Liver (tissue), 3 donors: ENCODE data around the gene CPEB2.
"Not testable (repeated sequence)": the region's sequence is repeated elsewhere in the genome, so short reads cannot be mapped to it uniquely, and the experiment has no call there.

Experiments
- HNF4G ChIP-seq: IDR thresholded peaks from 2 replicates; pipeline ENCODE4 v1.6.1; 2016; ENCODE audit warnings: antibody characterized with exemption
- TAF1 ChIP-seq: conservative IDR thresholded peaks from 2 replicates; pipeline ENCODE4 v1.6.1; 2016; ENCODE audit warnings: antibody characterized with exemption, mild to moderate bottlenecking
- TF ChIP-seq, protein P1 (sequence below): fragments of 150-350 bp; IDR thresholded peaks from 2 replicates; pipeline ENCODE4 v1.5.1; 2017; ENCODE audit warnings: improper control_type of control experiment, low read depth, low read length; ENCODE audit not compliant: missing input control
- TF ChIP-seq, protein P2 (sequence below): IDR thresholded peaks from 2 replicates; pipeline ENCODE4 v1.6.1; 2016; ENCODE audit warnings: antibody characterized with exemption, mild to moderate bottlenecking
- TF ChIP-seq, protein P3 (sequence below): IDR thresholded peaks from 2 replicates; pipeline ENCODE4 v1.6.1; 2016; ENCODE audit warnings: antibody characterized with exemption
- donor health status: healthy.
- donor health status: healthy.

DNA sequence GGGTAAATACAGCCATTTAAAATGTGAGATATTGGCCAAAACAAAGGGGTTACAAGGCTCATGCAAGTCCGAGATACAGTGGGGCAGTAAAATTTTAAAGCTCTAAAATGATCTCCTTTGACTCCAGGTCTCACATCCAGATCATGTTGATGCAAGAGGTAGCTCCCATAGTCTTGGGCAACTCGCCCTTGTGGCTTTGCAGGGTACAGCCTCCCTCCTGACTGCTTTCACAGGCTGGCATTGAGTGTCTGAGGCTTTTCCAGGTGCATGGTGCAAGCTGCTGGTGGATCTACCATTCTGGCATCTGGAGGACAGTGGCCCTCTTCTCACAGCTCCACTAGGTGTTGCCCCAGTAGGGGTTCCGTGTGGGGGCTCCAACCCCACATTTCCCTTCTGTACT lies 83.5 kb downstream of the CPEB2 start:
- TF ChIP-seq, protein P1, sequence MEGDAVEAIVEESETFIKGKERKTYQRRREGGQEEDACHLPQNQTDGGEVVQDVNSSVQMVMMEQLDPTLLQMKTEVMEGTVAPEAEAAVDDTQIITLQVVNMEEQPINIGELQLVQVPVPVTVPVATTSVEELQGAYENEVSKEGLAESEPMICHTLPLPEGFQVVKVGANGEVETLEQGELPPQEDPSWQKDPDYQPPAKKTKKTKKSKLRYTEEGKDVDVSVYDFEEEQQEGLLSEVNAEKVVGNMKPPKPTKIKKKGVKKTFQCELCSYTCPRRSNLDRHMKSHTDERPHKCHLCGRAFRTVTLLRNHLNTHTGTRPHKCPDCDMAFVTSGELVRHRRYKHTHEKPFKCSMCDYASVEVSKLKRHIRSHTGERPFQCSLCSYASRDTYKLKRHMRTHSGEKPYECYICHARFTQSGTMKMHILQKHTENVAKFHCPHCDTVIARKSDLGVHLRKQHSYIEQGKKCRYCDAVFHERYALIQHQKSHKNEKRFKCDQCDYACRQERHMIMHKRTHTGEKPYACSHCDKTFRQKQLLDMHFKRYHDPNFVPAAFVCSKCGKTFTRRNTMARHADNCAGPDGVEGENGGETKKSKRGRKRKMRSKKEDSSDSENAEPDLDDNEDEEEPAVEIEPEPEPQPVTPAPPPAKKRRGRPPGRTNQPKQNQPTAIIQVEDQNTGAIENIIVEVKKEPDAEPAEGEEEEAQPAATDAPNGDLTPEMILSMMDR, result not testable (repeated sequence)
- TF ChIP-seq, protein P2, sequence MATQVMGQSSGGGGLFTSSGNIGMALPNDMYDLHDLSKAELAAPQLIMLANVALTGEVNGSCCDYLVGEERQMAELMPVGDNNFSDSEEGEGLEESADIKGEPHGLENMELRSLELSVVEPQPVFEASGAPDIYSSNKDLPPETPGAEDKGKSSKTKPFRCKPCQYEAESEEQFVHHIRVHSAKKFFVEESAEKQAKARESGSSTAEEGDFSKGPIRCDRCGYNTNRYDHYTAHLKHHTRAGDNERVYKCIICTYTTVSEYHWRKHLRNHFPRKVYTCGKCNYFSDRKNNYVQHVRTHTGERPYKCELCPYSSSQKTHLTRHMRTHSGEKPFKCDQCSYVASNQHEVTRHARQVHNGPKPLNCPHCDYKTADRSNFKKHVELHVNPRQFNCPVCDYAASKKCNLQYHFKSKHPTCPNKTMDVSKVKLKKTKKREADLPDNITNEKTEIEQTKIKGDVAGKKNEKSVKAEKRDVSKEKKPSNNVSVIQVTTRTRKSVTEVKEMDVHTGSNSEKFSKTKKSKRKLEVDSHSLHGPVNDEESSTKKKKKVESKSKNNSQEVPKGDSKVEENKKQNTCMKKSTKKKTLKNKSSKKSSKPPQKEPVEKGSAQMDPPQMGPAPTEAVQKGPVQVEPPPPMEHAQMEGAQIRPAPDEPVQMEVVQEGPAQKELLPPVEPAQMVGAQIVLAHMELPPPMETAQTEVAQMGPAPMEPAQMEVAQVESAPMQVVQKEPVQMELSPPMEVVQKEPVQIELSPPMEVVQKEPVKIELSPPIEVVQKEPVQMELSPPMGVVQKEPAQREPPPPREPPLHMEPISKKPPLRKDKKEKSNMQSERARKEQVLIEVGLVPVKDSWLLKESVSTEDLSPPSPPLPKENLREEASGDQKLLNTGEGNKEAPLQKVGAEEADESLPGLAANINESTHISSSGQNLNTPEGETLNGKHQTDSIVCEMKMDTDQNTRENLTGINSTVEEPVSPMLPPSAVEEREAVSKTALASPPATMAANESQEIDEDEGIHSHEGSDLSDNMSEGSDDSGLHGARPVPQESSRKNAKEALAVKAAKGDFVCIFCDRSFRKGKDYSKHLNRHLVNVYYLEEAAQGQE, result not testable (repeated sequence)
- TF ChIP-seq HNF4G, TAF1: not testable (repeated sequence)
- TF ChIP-seq, protein P3, sequence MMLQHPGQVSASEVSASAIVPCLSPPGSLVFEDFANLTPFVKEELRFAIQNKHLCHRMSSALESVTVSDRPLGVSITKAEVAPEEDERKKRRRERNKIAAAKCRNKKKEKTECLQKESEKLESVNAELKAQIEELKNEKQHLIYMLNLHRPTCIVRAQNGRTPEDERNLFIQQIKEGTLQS, result not testable (repeated sequence)
